HCT116 (cell line): ENCODE results near the gene TNFRSF6B. TPM values are rescaled to one million over a fixed set of nuclear protein-coding genes. Genes with fewer than 3 reads are reported as not detected.

Source experiments
- ATAC-seq: fragments of 200-7000 bp; cut with Tn5 transposase; 2 replicates; pipeline ENCODE4 v1.9.1; 2020; ENCODE audit warnings: mild to moderate bottlenecking, moderate library complexity
- BruUV-seq: library from RNA; stranded (reverse); fragments of 400-500 nt; replicated peaks from 2 replicates; lab custom pipeline; 2021; lab: Mats Ljungman, UMichigan
- CTCF ChIA-PET: fragments of 300-600 bp; sonication (Branson Sonifier 250); formaldehyde crosslinking; loops from one replicate; lab custom pipeline; 2021; ENCODE audit warnings: antibody characterized with exemption; lab: Charles Lee
- POLR2A ChIA-PET: fragments of 300-600, 350-600 bp; sonication (Branson Sonifier 250); formaldehyde crosslinking; loops from one replicate; lab custom pipeline; 2021; ENCODE audit warnings: antibody characterized with exemption; lab: Charles Lee
- RAD21 ChIA-PET, 2 experiments: fragments of 300-600 bp; sonication (Branson Sonifier 250); formaldehyde crosslinking; loops; one replicate each; lab custom pipeline; 2023; ENCODE audit warnings: low total read pairs in 2 of 2; ENCODE audit not compliant: uncharacterized antibody in 2 of 2, unreplicated experiment in 2 of 2, low non-redundant PET in 1 of 2; lab: Charles Lee
- DNase-seq: peaks from one replicate; pipeline ENCODE4 v3.0.0-alpha.2; 2010; ENCODE audit warnings: low read depth, low spot score
- H2AFZ ChIP-seq: fragments of 200-600 bp; shearing (Covaris generic), sonication (generic); 2 replicates; pipeline ENCODE4 v1.6.1; 2017; ENCODE audit warnings: low read depth, mixed run types, mixed read lengths, antibody characterized with exemption, low read length; ENCODE audit not compliant: poor library complexity, severe bottlenecking
- H3K27ac ChIP-seq: 2 replicates; pipeline ENCODE4 v1.5.1; 2012; ENCODE audit warnings: low read depth, low read length
- H3K27me3 ChIP-seq: fragments of 200-600 bp; sonication (generic); 2 replicates; pipeline ENCODE4 v1.6.1; 2016; ENCODE audit warnings: mixed run types, low read length, mixed read lengths; ENCODE audit not compliant: insufficient read depth
- H3K36me3 ChIP-seq, 2 experiments: fragments of 200-500 bp in 1 of 2; fragments of 200-600 bp in 1 of 2; sonication (Bioruptor generic) in 1 of 2; sonication (generic) in 1 of 2; 2 replicates each; pipeline versions ENCODE4 v1.5.1 to v1.6.1; 2014 to 2016; ENCODE audit warnings: low read length in 2 of 2, inconsistent platforms in 1 of 2, mixed read lengths in 1 of 2, mixed run types in 1 of 2; ENCODE audit not compliant: insufficient read depth in 2 of 2, control insufficient read depth in 1 of 2
- H3K4me1 ChIP-seq, 2 experiments: fragments of 200-600 bp in 1 of 2; sonication (generic) in 1 of 2; 2 replicates each; pipeline versions ENCODE4 v1.5.1 to v1.6.1; 2012 to 2017; ENCODE audit warnings: low read length in 2 of 2, inconsistent platforms in 1 of 2, mild to moderate bottlenecking in 1 of 2, mixed read lengths in 1 of 2, mixed run types in 1 of 2, moderate library complexity in 1 of 2; ENCODE audit not compliant: insufficient read depth in 2 of 2, control insufficient read depth in 1 of 2
- H3K4me2 ChIP-seq: fragments of 200-600 bp; sonication (generic); 2 replicates; pipeline ENCODE4 v1.6.1; 2017; ENCODE audit warnings: mixed run types, low read length, mixed read lengths
- H3K4me3 ChIP-seq, 2 experiments: fragments of 200-600 bp in 1 of 2; sonication (generic) in 1 of 2; replicated peaks in 1 of 2; 2 replicates each; pipeline ENCODE4 v1.5.1; 2011 to 2016; ENCODE audit warnings: low read length in 2 of 2, control low read depth in 1 of 2, low read depth in 1 of 2, mild to moderate bottlenecking in 1 of 2, mixed read lengths in 1 of 2, mixed run types in 1 of 2
- H3K79me2 ChIP-seq: fragments of 200-600 bp; sonication (generic); 2 replicates; pipeline ENCODE4 v1.6.1; 2017; ENCODE audit warnings: mild to moderate bottlenecking, mixed run types, low read length, moderate library complexity, mixed read lengths; ENCODE audit not compliant: insufficient read depth
- H3K9ac ChIP-seq: fragments of 200-600 bp; sonication (generic); 2 replicates; pipeline ENCODE4 v1.6.1; 2016; ENCODE audit warnings: low read length, mixed read lengths
- H3K9me2 ChIP-seq: fragments of 200-600 bp; sonication (generic), shearing (Covaris generic); 2 replicates; pipeline ENCODE4 v1.6.1; 2017; ENCODE audit warnings: mixed run types, mild to moderate bottlenecking, moderate library complexity; ENCODE audit not compliant: insufficient read depth
- H3K9me3 ChIP-seq, 2 experiments: fragments of 200-500 bp in 1 of 2; fragments of 200-600 bp in 1 of 2; sonication (Bioruptor generic) in 1 of 2; sonication (generic) in 1 of 2; 2 replicates each; pipeline ENCODE4 v1.6.1; 2014 to 2017; ENCODE audit warnings: low read length in 2 of 2, mixed read lengths in 2 of 2, inconsistent platforms in 1 of 2, low read depth in 1 of 2, mild to moderate bottlenecking in 1 of 2, mixed run types in 1 of 2, moderate library complexity in 1 of 2; ENCODE audit not compliant: control insufficient read depth in 1 of 2, insufficient read depth in 1 of 2
- H4K20me1 ChIP-seq: fragments of 200-600 bp; sonication (generic), shearing (Covaris generic); 2 replicates; pipeline ENCODE4 v1.6.1; 2017; ENCODE audit warnings: mixed run types, mild to moderate bottlenecking, moderate library complexity; ENCODE audit not compliant: insufficient read depth
- CEBPB ChIP-seq: IDR thresholded peaks from 2 replicates; pipeline ENCODE4 v1.6.1; 2012; ENCODE audit warnings: low read depth
- EGR1 ChIP-seq: IDR thresholded peaks from 2 replicates; pipeline ENCODE4 v1.6.1; 2012; ENCODE audit warnings: low read depth
- EZH2 ChIP-seq: fragments of 200-600 bp; sonication (generic); IDR thresholded peaks from 2 replicates; pipeline ENCODE4 v1.6.1; 2017; ENCODE audit warnings: antibody characterized with exemption, mixed run types
- FOSL1 ChIP-seq: IDR thresholded peaks from 2 replicates; pipeline ENCODE4 v1.6.1; 2012; ENCODE audit warnings: low read depth
- POLR2A ChIP-seq: IDR thresholded peaks from 2 replicates; pipeline ENCODE4 v1.7.0; 2011; ENCODE audit warnings: borderline replicate concordance; ENCODE audit not compliant: insufficient read depth, insufficient read length; ENCODE audit errors: extremely low read depth
- POLR2AphosphoS5 ChIP-seq: IDR thresholded peaks from 2 replicates; pipeline ENCODE4 v1.6.1; 2011; ENCODE audit warnings: mild to moderate bottlenecking, low read depth, low read length, moderate library complexity
- RAD21 ChIP-seq: IDR thresholded peaks from 2 replicates; pipeline ENCODE4 v1.6.1; 2012; ENCODE audit warnings: low read depth, mild to moderate bottlenecking
- SIN3A ChIP-seq: IDR thresholded peaks from 2 replicates; pipeline ENCODE4 v1.6.1; 2012; ENCODE audit warnings: low read depth
- SP1 ChIP-seq: IDR thresholded peaks from 2 replicates; pipeline ENCODE4 v1.6.1; 2012; ENCODE audit warnings: low read depth
- SRF ChIP-seq: IDR thresholded peaks from 2 replicates; pipeline ENCODE4 v1.6.1; 2012; ENCODE audit warnings: low read depth
- TCF7L2 ChIP-seq: IDR thresholded peaks from 2 replicates; pipeline ENCODE4 v1.7.0; 2011; ENCODE audit warnings: borderline replicate concordance, inconsistent platforms; ENCODE audit not compliant: insufficient read depth, insufficient read length; ENCODE audit errors: extremely low read depth
- YY1 ChIP-seq: IDR thresholded peaks from 2 replicates; pipeline ENCODE4 v1.6.1; 2011; ENCODE audit warnings: low read length, low read depth, moderate library complexity, mild to moderate bottlenecking; ENCODE audit not compliant: insufficient replicate concordance; ENCODE audit errors: extremely low read depth
- ZFX ChIP-seq: fragments of 450-650 bp; IDR thresholded peaks from 2 replicates; pipeline ENCODE4 v1.6.1; 2017
- intact Hi-C: fragments of 100-400 bp; cut with micrococcal nuclease; formaldehyde crosslinking; loops from 2 replicates; pipeline ENCODE4 v1.10.0; 2022
- total RNA-seq: library from RNA; stranded (reverse); gene quantifications from one replicate; pipeline ENCODE4 v1.2.1, GENCODE V29; 2021; ENCODE audit not compliant: unreplicated experiment
- TF ChIP-seq, protein P1 (sequence below): IDR thresholded peaks from 2 replicates; pipeline ENCODE4 v1.6.1; 2012
- TF ChIP-seq, protein P2 (sequence below), 3 experiments: fragments of 200-600 bp in 1 of 3; sonication (generic) in 1 of 3; IDR thresholded peaks in 2 of 3; conservative IDR thresholded peaks in 1 of 3; 2 replicates each; pipeline ENCODE4 v1.5.1; 2012 to 2017; ENCODE audit warnings: low read depth in 2 of 3, low read length in 2 of 3, antibody characterized with exemption in 1 of 3, borderline replicate concordance in 1 of 3, control low read depth in 1 of 3, mild to moderate bottlenecking in 1 of 3, mixed read lengths in 1 of 3, mixed run types in 1 of 3, moderate library complexity in 1 of 3; ENCODE audit not compliant: insufficient read depth in 1 of 3

Gene TNFRSF6B
- total RNA-seq, 1 experiment from 2014 or later, result 147 TPM

DNA sequence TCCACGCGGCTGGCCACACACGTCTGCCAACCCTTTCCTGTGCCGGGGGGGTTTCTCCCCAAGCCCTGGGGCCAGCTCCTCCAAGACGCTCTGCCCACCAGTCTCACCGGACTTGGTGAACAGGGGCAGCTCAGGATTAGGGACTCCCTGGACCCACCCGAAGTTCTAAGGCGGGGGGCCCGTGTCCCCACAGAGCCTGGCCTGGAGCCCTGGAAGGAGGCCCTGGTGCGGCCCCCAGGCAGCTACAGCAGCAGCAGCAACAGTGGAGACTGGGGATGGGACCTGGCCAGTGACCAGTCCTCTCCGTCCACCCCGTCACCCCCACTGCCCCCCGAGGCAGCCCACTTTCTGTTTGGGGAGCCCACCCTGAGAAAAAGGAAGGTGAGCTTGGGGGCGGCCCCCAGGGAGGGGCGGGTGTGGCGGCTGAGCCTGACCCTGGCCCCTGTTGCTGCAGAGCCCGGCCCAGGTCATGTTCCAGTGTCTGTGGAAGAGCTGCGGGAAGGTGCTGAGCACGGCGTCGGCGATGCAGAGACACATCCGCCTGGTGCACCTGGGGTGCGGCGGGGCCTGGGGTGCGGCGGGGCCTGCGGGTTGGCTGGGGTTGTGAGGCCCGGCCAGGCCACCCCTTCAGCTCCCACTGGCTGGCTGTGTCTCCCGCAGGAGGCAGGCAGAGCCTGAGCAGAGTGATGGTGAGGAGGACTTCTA is 45.4 kb downstream of the TNFRSF6B start:
- ChIA-PET POLR2A (interaction anchor here (1.6 to 1.7 kb wide), 2 partner anchors 34 to 124 kb away, joined by 6 to 12 read pairs; partner anchors contain the start of genes ARFRP1, TPD52L2 and ZGPAT), CTCF (interaction anchor here (1.1 to 1.6 kb wide), 3 partner anchors 34 to 239 kb away, joined by 3 to 5 read pairs (median 4); partner anchors contain the start of genes ARFRP1, PRPF6, TPD52L2 and ZGPAT), RAD21 (no interaction called here)
- ATAC-seq, result no peak
- no peaks in the 10 kb centered on the region for H3K9me2 ChIP-seq
- H3K4me3 ChIP-seq, result peak overlapping the region; percentile 76 to 85
- H3K9ac ChIP-seq, result peak overlapping the region; percentile 89
- peaks cover 3 to 23% of the 10 kb centered on the region in 2 experiments; a peak in 2 of 4 replicates for H3K36me3 ChIP-seq
- H3K4me1 ChIP-seq, result peaks cover 13 to 35% of the 10 kb centered on the region in 2 experiments; a peak in 3 of 4 replicates
- H3K4me2 ChIP-seq, result peak overlapping the region; percentile 78
- intact Hi-C loops, result no loop called here
- no peak for DNase-seq
- no peaks in the 10 kb centered on the region for H3K27me3 ChIP-seq
- no peak overlapping the region for H2AFZ ChIP-seq
- BruUV-seq, result no TSS peak
- H3K79me2 ChIP-seq, result peaks cover 18% of the 10 kb centered on the region
- H3K27ac ChIP-seq, result peak overlapping the region; percentile 96
- H3K9me3 ChIP-seq, result no peaks in the 10 kb centered on the region
- TF ChIP-seq SIN3A (no peak), EGR1 (no peak), POLR2A (no peak), ZFX (no peak), FOSL1 (no peak), RAD21 (no peak), EZH2 (no peak), SP1 (no peak), TCF7L2 (no peak), YY1 (no peak), SRF (no peak), POLR2AphosphoS5 (no peak), CEBPB (no peak)
- TF ChIP-seq, protein P1, sequence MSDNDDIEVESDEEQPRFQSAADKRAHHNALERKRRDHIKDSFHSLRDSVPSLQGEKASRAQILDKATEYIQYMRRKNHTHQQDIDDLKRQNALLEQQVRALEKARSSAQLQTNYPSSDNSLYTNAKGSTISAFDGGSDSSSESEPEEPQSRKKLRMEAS, result no peak
- TF ChIP-seq, protein P2, sequence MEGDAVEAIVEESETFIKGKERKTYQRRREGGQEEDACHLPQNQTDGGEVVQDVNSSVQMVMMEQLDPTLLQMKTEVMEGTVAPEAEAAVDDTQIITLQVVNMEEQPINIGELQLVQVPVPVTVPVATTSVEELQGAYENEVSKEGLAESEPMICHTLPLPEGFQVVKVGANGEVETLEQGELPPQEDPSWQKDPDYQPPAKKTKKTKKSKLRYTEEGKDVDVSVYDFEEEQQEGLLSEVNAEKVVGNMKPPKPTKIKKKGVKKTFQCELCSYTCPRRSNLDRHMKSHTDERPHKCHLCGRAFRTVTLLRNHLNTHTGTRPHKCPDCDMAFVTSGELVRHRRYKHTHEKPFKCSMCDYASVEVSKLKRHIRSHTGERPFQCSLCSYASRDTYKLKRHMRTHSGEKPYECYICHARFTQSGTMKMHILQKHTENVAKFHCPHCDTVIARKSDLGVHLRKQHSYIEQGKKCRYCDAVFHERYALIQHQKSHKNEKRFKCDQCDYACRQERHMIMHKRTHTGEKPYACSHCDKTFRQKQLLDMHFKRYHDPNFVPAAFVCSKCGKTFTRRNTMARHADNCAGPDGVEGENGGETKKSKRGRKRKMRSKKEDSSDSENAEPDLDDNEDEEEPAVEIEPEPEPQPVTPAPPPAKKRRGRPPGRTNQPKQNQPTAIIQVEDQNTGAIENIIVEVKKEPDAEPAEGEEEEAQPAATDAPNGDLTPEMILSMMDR (IDR thresholded peaks at IDR 0.05 in 2 of 3, conservative IDR thresholded peaks at IDR 0.05 in 1 of 3; ENCODE audit: borderline replicate concordance in 1 of 3, insufficient read depth in 1 of 3, low read depth in 2 of 3, low read length in 2 of 3), result no peak
- TF ChIP-seq, all 23 proteins: peak for 0
- H4K20me1 ChIP-seq, result no peaks in the 10 kb centered on the region
